Sciatic nerve (tissue), 2 donors: ENCODE results near the gene BIN2. TPM values are rescaled to one million over a fixed set of nuclear protein-coding genes. Genes with fewer than 3 reads are reported as not detected.
"Not testable (repeated sequence)": the region's sequence is repeated elsewhere in the genome, so short reads cannot be mapped to it uniquely, and the experiment has no call there.

ENCODE experiments used
- ATAC-seq: fragments of 200-7000 bp; cut with Tn5 transposase; one replicate; pipeline ENCODE4 v1.9.1; 2020; ENCODE audit warnings: mild to moderate bottlenecking, moderate library complexity
- DNase-seq: peaks from one replicate; pipeline ENCODE4 v3.0.0-alpha.2; 2020; ENCODE audit warnings: low spot score
- intact Hi-C: fragments of 100-400 bp; cut with DNase I; formaldehyde crosslinking; loops from one replicate; pipeline ENCODE4 v1.14.2; 2022
- total RNA-seq: library from RNA; stranded (reverse); fragmentation: NEBNext Ultra II Directional; extraction: Animal tissue kit (Norgen Biotek cat#: 25700); gene quantifications from one replicate; pipeline ENCODE4 v1.2.1, GENCODE V29; 2021
- donor health status: DM: no; HTN: no; CAD: no.
- donor health status: DM: no; HTN: no; CAD: no.

The BIN2 gene
- total RNA-seq, 1 donor from 2014 or later = 11.2 TPM

- DNase-seq = peak; percentile 68
- ATAC-seq = peak; percentile 70
- intact Hi-C loops = no loop called here
Measured at GRCh38 chr12:51270067-51270950, 53.7 kb downstream of the BIN2 start, which contains the start of gene SMAGP. TSS of gene SMAGP (minus strand) at chr12:51270415. CDS start at chr12:51269278, 1,137 bp downstream.

GRCh38 chr12:51269174-51270066 is 54.6 kb downstream of the BIN2 start:
- peak; percentile 76 for ATAC-seq
- intact Hi-C loops = no loop called here
- peak; percentile 69 for DNase-seq

GRCh38 chr12:51265024-51265423 is 59.0 kb downstream of the BIN2 start:
- ATAC-seq (no peak), DNase-seq (no peak)
- intact Hi-C loops = no loop called here

- intact Hi-C loops = no loop called here
- ATAC-seq (no peak), DNase-seq (no peak)
Measured at GRCh38 chr12:51264297-51264696, 59.7 kb downstream of the BIN2 start.

GRCh38 chr12:51263341-51263740 is 60.6 kb downstream of the BIN2 start:
- DNase-seq (no peak), ATAC-seq (no peak)
- intact Hi-C loops = no loop called here

GRCh38 chr12:51262758-51263177 is 61.2 kb downstream of the BIN2 start:
- intact Hi-C loops = no loop called here
- ATAC-seq (no peak), DNase-seq (no peak)

GRCh38 chr12:51259600-51259999 is 64.4 kb downstream of the BIN2 start:
- DNase-seq, intact Hi-C loops, ATAC-seq: not testable (repeated sequence)

GRCh38 chr12:51254536-51254935 is 69.4 kb downstream of the BIN2 start:
- intact Hi-C loops = no loop called here
- no peak for DNase-seq

GRCh38 chr12:51253276-51253675 is 70.7 kb downstream of the BIN2 start:
- DNase-seq = no peak
- intact Hi-C loops = no loop called here
- no peak for ATAC-seq

More at GRCh38 chr12:51254536-51254935, 69.4 kb downstream of the BIN2 start:
- ATAC-seq = no peak

GRCh38 chr12:51247523-51248206 is 76.3 kb downstream of the BIN2 start:
- DNase-seq (no peak), ATAC-seq (peak; percentile 33)
- intact Hi-C loops = no loop called here

GRCh38 chr12:51246254-51246853 is 77.6 kb downstream of the BIN2 start:
- DNase-seq (no peak), ATAC-seq (peak; percentile 68)
- intact Hi-C loops = no loop called here

- intact Hi-C loops = no loop called here
- no peak for DNase-seq
- ATAC-seq = no peak
Measured at GRCh38 chr12:51245476-51246253, 78.3 kb downstream of the BIN2 start.

GRCh38 chr12:51244269-51244668 is 79.7 kb downstream of the BIN2 start:
- intact Hi-C loops = no loop called here
- DNase-seq (no peak), ATAC-seq (no peak)

- intact Hi-C loops = no loop called here
- no peak for DNase-seq
- no peak for ATAC-seq
Measured at GRCh38 chr12:51242876-51243275, 81.1 kb downstream of the BIN2 start.

- DNase-seq (no peak), ATAC-seq (no peak)
- intact Hi-C loops = no loop called here
Measured at GRCh38 chr12:51242120-51242519, 81.9 kb downstream of the BIN2 start.

- intact Hi-C loops = no loop called here
- no peak for ATAC-seq
- no peak for DNase-seq
Measured at GRCh38 chr12:51240971-51241370, 83.0 kb downstream of the BIN2 start.

- intact Hi-C loops = no loop called here
- peak; percentile 97 for DNase-seq
- ATAC-seq = peak; percentile 99
Measured at GRCh38 chr12:51238510-51239334, 85.3 kb downstream of the BIN2 start, which contains the start of gene DAZAP2. TSS of gene DAZAP2 (plus strand) at chr12:51238826. CDS start at chr12:51238908, 82 bp downstream.
